HFF-Myc (cell line): ENCODE results near the gene RPL32.

Experiments used
- DNase-seq: peaks from one replicate; pipeline ENCODE4 v3.0.0-alpha.2; 2011; ENCODE audit warnings: low read depth; ENCODE audit errors: extremely low read depth
- H3K4me3 ChIP-seq: replicated peaks from 2 replicates; pipeline ENCODE4 v1.5.1; 2011; ENCODE audit warnings: low read depth, mild to moderate bottlenecking, control low read depth, low read length
- TF ChIP-seq, protein P1 (sequence below): IDR thresholded peaks from 2 replicates; pipeline ENCODE4 v1.5.1; 2012; ENCODE audit warnings: mild to moderate bottlenecking, low read depth, low read length, control low read depth; ENCODE audit errors: missing control alignments

The RPL32 gene

DNA sequence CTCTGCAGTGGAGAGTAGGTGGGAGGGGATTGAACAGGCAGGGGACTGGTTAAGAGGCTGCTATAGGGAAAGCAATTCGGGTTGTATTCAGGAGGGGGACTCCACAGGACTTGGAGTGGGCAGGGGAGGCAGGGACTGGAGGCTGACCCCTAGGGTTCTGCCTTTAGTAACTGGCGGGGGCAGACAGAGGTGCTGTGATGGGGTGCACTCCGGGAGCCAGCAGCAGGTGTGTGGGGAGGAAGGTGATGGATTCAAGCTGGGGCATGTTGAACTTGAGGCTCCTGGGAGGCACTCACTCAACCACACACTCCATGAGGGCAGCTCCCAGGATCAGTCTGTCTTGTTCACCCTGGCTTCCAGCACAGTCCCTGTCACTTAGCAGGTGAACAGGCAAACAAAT, 32.4 kb downstream of the RPL32 start:
- DNase-seq: no peak
- TF ChIP-seq, protein P1, sequence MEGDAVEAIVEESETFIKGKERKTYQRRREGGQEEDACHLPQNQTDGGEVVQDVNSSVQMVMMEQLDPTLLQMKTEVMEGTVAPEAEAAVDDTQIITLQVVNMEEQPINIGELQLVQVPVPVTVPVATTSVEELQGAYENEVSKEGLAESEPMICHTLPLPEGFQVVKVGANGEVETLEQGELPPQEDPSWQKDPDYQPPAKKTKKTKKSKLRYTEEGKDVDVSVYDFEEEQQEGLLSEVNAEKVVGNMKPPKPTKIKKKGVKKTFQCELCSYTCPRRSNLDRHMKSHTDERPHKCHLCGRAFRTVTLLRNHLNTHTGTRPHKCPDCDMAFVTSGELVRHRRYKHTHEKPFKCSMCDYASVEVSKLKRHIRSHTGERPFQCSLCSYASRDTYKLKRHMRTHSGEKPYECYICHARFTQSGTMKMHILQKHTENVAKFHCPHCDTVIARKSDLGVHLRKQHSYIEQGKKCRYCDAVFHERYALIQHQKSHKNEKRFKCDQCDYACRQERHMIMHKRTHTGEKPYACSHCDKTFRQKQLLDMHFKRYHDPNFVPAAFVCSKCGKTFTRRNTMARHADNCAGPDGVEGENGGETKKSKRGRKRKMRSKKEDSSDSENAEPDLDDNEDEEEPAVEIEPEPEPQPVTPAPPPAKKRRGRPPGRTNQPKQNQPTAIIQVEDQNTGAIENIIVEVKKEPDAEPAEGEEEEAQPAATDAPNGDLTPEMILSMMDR: no peak

DNA sequence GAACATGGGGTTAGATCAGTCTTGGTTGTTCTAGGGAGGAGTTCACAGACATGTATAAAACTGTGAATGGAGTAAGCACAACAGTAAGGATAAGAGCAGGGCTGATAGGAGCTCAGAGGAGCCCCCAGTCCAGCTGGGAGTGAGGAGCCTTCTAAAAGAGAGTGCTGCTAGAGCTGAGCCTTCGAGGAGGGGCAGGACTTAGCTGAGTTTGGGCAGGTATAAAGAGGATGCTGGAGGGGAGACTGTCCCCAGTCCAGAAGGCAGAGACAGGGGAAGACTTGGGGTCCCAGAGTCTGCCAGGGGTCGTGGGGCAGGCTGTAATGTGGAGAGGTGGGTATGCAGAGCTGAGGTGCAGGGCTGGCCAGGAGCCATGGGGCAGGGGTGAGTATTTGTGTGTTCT, 32.8 kb downstream of the RPL32 start:
- H3K4me3 ChIP-seq: no peak overlapping the region
- DNase-seq: no peak
- TF ChIP-seq, protein P1: no peak

More for the DNA sequence above, 32.4 kb downstream of the RPL32 start:
- no peak overlapping the region for H3K4me3 ChIP-seq

DNA sequence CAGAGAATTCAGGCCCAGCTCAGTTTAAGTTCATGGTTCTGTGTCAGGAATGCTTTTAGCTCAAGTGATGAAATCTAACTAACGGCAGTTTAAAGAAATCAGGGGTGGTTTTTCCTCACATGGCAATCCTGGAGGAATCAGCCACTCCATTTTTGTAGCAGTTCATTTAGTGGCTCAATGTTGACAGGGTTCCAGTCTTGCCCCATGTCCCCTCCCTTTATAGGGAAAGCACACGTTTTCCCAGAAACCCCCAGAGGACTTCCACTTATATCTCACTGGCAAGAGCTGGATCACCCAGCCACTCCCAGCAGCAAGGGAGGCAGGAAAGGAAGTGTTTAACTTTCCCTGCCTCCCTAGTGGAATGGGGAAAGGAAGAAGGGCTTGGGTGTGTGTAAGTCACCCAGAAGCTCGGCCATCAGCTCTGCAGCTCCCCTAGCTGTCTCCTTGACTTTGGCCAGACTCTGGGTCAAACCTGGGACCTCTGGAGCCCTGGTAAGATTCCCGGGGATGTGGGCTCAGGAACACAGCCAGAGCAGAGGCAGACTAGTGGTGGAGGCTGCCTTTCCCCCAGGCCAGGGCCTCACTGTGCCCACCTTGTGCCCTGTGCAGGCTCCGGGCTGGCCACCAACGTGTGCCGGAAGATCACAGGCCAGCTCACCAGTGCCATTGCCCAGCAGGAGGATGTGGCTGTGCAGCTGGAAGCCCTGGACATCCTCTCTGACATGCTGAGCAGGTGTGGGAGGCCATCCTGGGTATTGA, 33.6 kb downstream of the RPL32 start:
- DNase-seq: no peak
- no peak overlapping the region for H3K4me3 ChIP-seq
- TF ChIP-seq, protein P1: no peak

DNA sequence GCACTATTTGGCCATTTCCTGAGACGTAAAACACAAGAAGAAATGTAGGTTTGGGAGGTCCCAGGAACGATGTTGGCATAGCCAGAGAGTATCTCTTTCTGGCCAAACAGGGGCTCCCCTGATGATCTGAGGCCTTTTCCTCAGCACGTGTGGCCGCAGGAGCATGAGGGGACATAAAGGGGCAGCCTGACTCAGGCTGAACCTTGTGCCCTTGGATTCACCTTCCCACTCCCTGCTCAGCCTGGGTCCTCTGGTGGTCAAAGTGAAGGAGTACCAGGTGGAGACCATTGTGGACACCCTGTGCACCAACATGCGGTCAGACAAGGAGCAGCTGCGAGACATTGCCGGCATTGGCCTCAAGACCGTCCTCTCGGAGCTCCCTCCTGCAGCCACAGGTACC, 34.3 kb downstream of the RPL32 start:
- TF ChIP-seq, protein P1: no peak

DNA sequence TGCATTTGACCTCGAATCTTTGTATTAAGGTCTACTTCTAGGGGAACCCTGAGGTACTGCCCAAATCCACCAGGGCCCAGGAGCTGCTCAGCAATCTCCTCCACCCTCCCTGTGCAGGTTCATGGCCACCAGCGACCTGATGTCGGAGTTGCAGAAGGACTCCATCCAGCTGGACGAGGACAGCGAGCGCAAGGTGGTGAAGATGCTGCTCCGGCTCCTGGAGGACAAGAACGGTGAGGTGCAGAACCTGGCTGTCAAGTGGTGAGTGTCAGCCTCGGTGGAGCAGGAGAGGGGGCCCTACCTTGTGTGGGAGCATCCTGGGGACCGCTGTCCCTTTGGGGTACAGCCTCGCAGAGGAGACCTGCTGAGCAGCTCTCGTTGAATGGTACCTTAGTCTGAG, 38.0 kb downstream of the RPL32 start:
- DNase-seq: no peak
- no peak overlapping the region for H3K4me3 ChIP-seq

More for the DNA sequence above, 34.3 kb downstream of the RPL32 start:
- no peak overlapping the region for H3K4me3 ChIP-seq
- DNase-seq: no peak

DNA sequence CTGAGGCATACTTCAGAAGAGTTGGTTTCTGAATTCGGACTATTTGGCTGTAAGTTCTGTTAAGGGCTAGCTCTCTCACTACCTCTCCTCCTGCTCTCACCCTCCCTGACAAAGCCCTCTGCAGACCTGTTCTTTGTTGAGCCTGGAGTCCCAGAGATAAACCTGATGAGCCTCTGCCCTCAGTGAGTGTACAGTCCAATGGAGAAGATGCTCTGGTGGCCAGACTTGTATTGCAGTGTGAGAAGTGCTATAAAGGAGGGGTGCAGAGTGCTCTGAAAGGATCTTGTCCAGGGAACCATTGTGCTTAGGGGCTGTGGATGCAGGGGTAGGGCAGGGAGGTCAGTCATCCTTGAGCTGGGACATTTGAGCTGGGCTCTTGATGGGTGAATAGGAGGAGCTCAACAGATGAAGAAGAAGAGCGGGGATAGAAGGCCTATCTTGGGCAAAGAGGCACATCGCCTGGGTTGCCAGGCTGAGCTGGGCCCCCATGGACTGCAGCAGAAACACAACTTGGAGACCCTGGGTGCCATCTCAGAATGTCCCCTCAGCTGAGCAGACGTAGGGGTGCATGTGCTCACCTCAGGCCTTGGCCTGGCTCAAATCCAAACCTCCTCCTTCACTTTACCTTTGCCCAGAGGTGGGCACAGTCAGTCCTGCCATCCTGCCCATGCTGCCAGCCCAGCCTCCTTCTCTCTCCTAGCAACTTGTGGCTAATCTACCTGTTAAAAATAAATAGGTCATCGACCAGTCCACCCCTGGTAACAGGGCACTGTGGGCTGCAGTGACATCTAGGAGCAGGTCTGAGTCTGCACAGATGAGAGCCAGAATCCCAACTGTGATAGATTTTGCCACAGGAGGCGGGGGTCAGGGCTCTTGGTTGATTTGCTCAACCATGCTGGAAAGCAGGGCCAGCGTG, 41.6 kb downstream of the RPL32 start:
- no peak overlapping the region for H3K4me3 ChIP-seq
- TF ChIP-seq, protein P1: no peak
- no peak for DNase-seq

More for the DNA sequence above, 38.0 kb downstream of the RPL32 start:
- TF ChIP-seq, protein P1: no peak
